Measurements from ENCODE around the gene POU2AF1. TPM values are rescaled to one million over a fixed set of nuclear protein-coding genes. Genes with fewer than 3 reads are reported as not detected.

The POU2AF1 gene
- total and polyA plus RNA-seq, 8 donors: 0.38 to 4.5 (median 0.98) TPM

GRCh38 chr11:111414267-111414931 is 35.3 kb upstream of the POU2AF1 start:
- no peak for ATAC-seq
- peaks cover 0 to 15% of the 10 kb centered on the region in 2 donors for H3K4me1 ChIP-seq
- H3K27ac ChIP-seq: no peak overlapping the region

GRCh38 chr11:111413849-111414248 is 34.8 kb upstream of the POU2AF1 start:
- Histone ChIP-seq H3K9me3 (no peaks in the 10 kb centered on the region), H3K27me3 (no peaks in the 10 kb centered on the region), H3K4me3 (no peak overlapping the region), H3K4me1 (peaks cover 0 to 15% of the 10 kb centered on the region in 2 donors), H3K36me3 (no peaks in the 10 kb centered on the region), H3K27ac (no peak overlapping the region)
- no peak for TF ChIP-seq CTCF (IDR thresholded peaks at IDR 0.05)
- intact Hi-C loops (cut with DNase I): no loop called here
- ATAC-seq (no peak), DNase-seq (no peak)

More at GRCh38 chr11:111414267-111414931, 35.3 kb upstream of the POU2AF1 start:
- no peak overlapping the region for H3K4me3 ChIP-seq
- H3K36me3 ChIP-seq: no peaks in the 10 kb centered on the region
- no peak for DNase-seq
- no peak for TF ChIP-seq CTCF (IDR thresholded peaks at IDR 0.05)
- no peaks in the 10 kb centered on the region for H3K27me3 ChIP-seq
- H3K9me3 ChIP-seq: no peaks in the 10 kb centered on the region
- intact Hi-C loops (cut with DNase I): no loop called here

GRCh38 chr11:111412293-111412692 is 33.2 kb upstream of the POU2AF1 start:
- ATAC-seq: no peak
- intact Hi-C loops (cut with DNase I): no loop called here
- Histone ChIP-seq H3K4me3 (no peak overlapping the region), H3K4me1 (peaks cover 0 to 8% of the 10 kb centered on the region in 2 donors), H3K27me3 (no peaks in the 10 kb centered on the region), H3K9me3 (no peaks in the 10 kb centered on the region), H3K27ac (no peak overlapping the region), H3K36me3 (no peaks in the 10 kb centered on the region)
- no peak for TF ChIP-seq CTCF (IDR thresholded peaks at IDR 0.05)
- DNase-seq: no peak

GRCh38 chr11:111411456-111411855 is 32.4 kb upstream of the POU2AF1 start:
- intact Hi-C loops (cut with DNase I): no loop called here
- H3K27me3 ChIP-seq: no peaks in the 10 kb centered on the region
- no peak for ATAC-seq

GRCh38 chr11:111410951-111411350 is 31.9 kb upstream of the POU2AF1 start:
- DNase-seq (no peak), ATAC-seq (no peak)
- no peaks in the 10 kb centered on the region for H3K9me3 ChIP-seq
- no peak overlapping the region for H3K27ac ChIP-seq
- no peaks in the 10 kb centered on the region for H3K27me3 ChIP-seq
- TF ChIP-seq CTCF (IDR thresholded peaks at IDR 0.05): no peak
- no peaks in the 10 kb centered on the region for H3K36me3 ChIP-seq
- no peak overlapping the region for H3K4me3 ChIP-seq
- intact Hi-C loops (cut with DNase I): no loop called here
- H3K4me1 ChIP-seq: no peaks in the 10 kb centered on the region

More at GRCh38 chr11:111411456-111411855, 32.4 kb upstream of the POU2AF1 start:
- no peaks in the 10 kb centered on the region for H3K4me1 ChIP-seq
- H3K9me3 ChIP-seq: no peaks in the 10 kb centered on the region
- no peaks in the 10 kb centered on the region for H3K36me3 ChIP-seq
- DNase-seq: no peak
- no peak for TF ChIP-seq CTCF (IDR thresholded peaks at IDR 0.05)
- H3K27ac ChIP-seq: no peak overlapping the region
- no peak overlapping the region for H3K4me3 ChIP-seq

Measured in left lung (tissue), 10 donors.